Muscle of leg (tissue), 11 donors: ENCODE measurements around the gene USP53. TPM values are rescaled to one million over a fixed set of nuclear protein-coding genes. Genes with fewer than 3 reads are reported as not detected.
"Not testable (repeated sequence)": the region's sequence is repeated elsewhere in the genome, so short reads cannot be mapped to it uniquely, and the experiment has no call there.

Experiments used
- DNase-seq: peaks from one replicate; pipeline ENCODE4 v3.0.0; 2013
- H3K27ac ChIP-seq: one replicate; pipeline ENCODE4 v1.5.1; 2013; ENCODE audit warnings: mild to moderate bottlenecking, low read length, control low read depth
- H3K27me3 ChIP-seq: one replicate; pipeline ENCODE4 v1.6.1; 2013; ENCODE audit warnings: low read length; ENCODE audit not compliant: control insufficient read depth, insufficient read depth
- H3K36me3 ChIP-seq: one replicate; pipeline ENCODE4 v1.6.1; 2013; ENCODE audit warnings: low read length; ENCODE audit not compliant: control insufficient read depth, insufficient read depth
- H3K4me1 ChIP-seq: one replicate; pipeline ENCODE4 v1.6.1; 2013; ENCODE audit warnings: low read length; ENCODE audit not compliant: control insufficient read depth, insufficient read depth
- H3K4me3 ChIP-seq: one replicate; pipeline ENCODE4 v1.5.1; 2013; ENCODE audit warnings: low read length, control low read depth
- H3K9me3 ChIP-seq: replicated peaks from 2 replicates; pipeline ENCODE4 v1.6.1; 2013; ENCODE audit warnings: low read depth, low read length; ENCODE audit not compliant: control insufficient read depth
- WGBS: methylation state at CpG from one replicate; pipeline ENCODE4 v1.1.5; 2013; ENCODE audit warnings: missing lambda C conversion rate; ENCODE audit not compliant: insufficient coverage; 5-methylcytosine and 5-hydroxymethylcytosine counted together
- polyA plus RNA-seq, 8 donors: library from polyadenylated mRNA; unstranded; fragments of 120-200 nt; gene quantifications; one replicate each; pipeline versions ENCODE4 v1.2.1 to v1.2.3, GENCODE V29; 2013; ENCODE audit warnings: inconsistent platforms in 1 of 8, low replicate concordance in 1 of 8; ENCODE audit not compliant: insufficient read length in 8 of 8, insufficient read depth in 1 of 8
- total RNA-seq: library from RNA; stranded (reverse); fragments of 120-200 nt; gene quantifications from one replicate; pipeline ENCODE4 v1.2.4, GENCODE V29; 2013

USP53 gene
- total and polyA plus RNA-seq, 9 donors, result 5.3 to 13.4 (median 7.4) TPM

- Histone ChIP-seq H3K9me3 (no peaks in the 10 kb centered on the region), H3K27ac (no peak overlapping the region), H3K27me3 (no peaks in the 10 kb centered on the region), H3K4me1 (no peaks in the 10 kb centered on the region), H3K36me3 (no peaks in the 10 kb centered on the region), H3K4me3 (no peak overlapping the region)
- peak; percentile 52 for DNase-seq
- no CpG with 5 or more reads among the region's 1 CpG for WGBS
These were observed 124.5 kb downstream of the USP53 start for GRCh38 chr4:119337010-119337409.

GRCh38 chr4:119339895-119340294 is 127.4 kb downstream of the USP53 start:
- not testable (repeated sequence) for H3K36me3 ChIP-seq, H3K27me3 ChIP-seq, DNase-seq, H3K27ac ChIP-seq, H3K9me3 ChIP-seq, H3K4me3 ChIP-seq, H3K4me1 ChIP-seq

GRCh38 chr4:119343293-119343692 is 130.8 kb downstream of the USP53 start:
- WGBS, result no CpG with 5 or more reads among the region's 2 CpGs
- H3K27me3 ChIP-seq, result not testable (repeated sequence)

More at GRCh38 chr4:119343293-119343692, 130.8 kb downstream of the USP53 start:
- not testable (repeated sequence) for H3K4me3 ChIP-seq, H3K4me1 ChIP-seq, H3K36me3 ChIP-seq, H3K9me3 ChIP-seq, DNase-seq, H3K27ac ChIP-seq

Other genes with a start within 250 kb of the USP53 start
- gene MYOZ2, start 76.9 kb upstream of the USP53 start, total RNA-seq, result 188 TPM
- gene MYOZ2, start 76.9 kb upstream of the USP53 start, polyA plus RNA-seq, result 100 to 1,000 TPM; 165 to 256 (median 195) TPM
- not detected for gene FABP2, start 109.4 kb downstream of the USP53 start, total RNA-seq
- 1 to 10 TPM in 1 of 8 donors, under 1 TPM in 3, not detected in 4; 0.08 to 4.1 (median 0.55) TPM for gene FABP2, start 109.4 kb downstream of the USP53 start, polyA plus RNA-seq